ENCODE results near the gene KDELR1. TPM values are rescaled to one million over a fixed set of nuclear protein-coding genes. Genes with fewer than 3 reads are reported as not detected.

Gene KDELR1
- total RNA-seq, 1 experiment from 2014 or later: 198 TPM

DNA sequence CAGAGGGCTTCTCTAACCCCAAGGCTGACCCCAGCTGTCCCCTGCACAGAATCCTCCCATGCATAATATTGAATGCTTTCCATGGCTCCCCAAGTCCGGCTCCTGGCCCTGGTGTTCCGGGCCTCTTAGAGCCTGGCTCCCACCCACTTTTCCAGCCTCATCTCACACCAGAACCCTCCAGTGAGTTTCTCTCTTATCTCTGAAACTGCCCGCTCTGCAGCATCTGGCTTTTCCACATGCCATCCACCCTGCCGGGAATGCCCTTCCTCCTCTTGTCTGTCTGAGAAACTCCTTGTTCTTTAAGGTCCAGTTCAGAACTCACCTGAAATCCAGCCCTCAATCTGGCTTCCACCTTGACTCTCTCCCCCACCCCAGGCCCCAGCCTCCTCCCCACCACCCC is 20.4 kb downstream of the KDELR1 start:
- TF ChIP-seq, protein P1, sequence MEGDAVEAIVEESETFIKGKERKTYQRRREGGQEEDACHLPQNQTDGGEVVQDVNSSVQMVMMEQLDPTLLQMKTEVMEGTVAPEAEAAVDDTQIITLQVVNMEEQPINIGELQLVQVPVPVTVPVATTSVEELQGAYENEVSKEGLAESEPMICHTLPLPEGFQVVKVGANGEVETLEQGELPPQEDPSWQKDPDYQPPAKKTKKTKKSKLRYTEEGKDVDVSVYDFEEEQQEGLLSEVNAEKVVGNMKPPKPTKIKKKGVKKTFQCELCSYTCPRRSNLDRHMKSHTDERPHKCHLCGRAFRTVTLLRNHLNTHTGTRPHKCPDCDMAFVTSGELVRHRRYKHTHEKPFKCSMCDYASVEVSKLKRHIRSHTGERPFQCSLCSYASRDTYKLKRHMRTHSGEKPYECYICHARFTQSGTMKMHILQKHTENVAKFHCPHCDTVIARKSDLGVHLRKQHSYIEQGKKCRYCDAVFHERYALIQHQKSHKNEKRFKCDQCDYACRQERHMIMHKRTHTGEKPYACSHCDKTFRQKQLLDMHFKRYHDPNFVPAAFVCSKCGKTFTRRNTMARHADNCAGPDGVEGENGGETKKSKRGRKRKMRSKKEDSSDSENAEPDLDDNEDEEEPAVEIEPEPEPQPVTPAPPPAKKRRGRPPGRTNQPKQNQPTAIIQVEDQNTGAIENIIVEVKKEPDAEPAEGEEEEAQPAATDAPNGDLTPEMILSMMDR (conservative IDR thresholded peaks at IDR 0.05): no peak
- Mint-ChIP-seq H3K4me1 (peaks cover 5 to 16% of the 10 kb centered on the region in 2 experiments; a peak in 3 of 4 replicates), H3K27me3 (ENCODE audit: low read depth) (peaks cover 45% of the 10 kb centered on the region), H3K4me3 (no peak overlapping the region), H3K36me3 (ENCODE audit: insufficient read depth in 1 of 3, low read depth in 3 of 3) (no peaks in the 10 kb centered on the region), H3K27ac (no peak overlapping the region), H3K9me3 (no peaks in the 10 kb centered on the region)
- H3K23ac ChIP-seq (ENCODE audit: insufficient read length, low read depth, low read length): no peak overlapping the region
- H3K79me1 ChIP-seq (ENCODE audit: insufficient read depth, low read depth, low read length, poor library complexity, severe bottlenecking): no peaks in the 10 kb centered on the region
- H3K9ac ChIP-seq (ENCODE audit: extremely low read depth, insufficient read length, low read length): no peak overlapping the region
- H3K4ac ChIP-seq (ENCODE audit: low read depth, low read length): no peak overlapping the region
- H2AFZ ChIP-seq (ENCODE audit: low read length): no peak overlapping the region
- H3T11ph ChIP-seq (ENCODE audit: low read length): no peak overlapping the region
- no peak overlapping the region for H3K27ac ChIP-seq (ENCODE audit: insufficient read length, low read depth, low read length)
- no CpG with 5 or more reads among the region's 4 CpGs for WGBS (ENCODE audit: extremely low coverage, insufficient read length, low lambda C conversion rate)
- H2BK12ac ChIP-seq (ENCODE audit: insufficient read length, low read depth, low read length): no peak overlapping the region
- H3K4me2 ChIP-seq (ENCODE audit: insufficient read depth, insufficient read length, low read length): no peak overlapping the region
- H2BK5ac ChIP-seq (ENCODE audit: insufficient read length, low read length): no peak overlapping the region
- H2AK5ac ChIP-seq (ENCODE audit: insufficient read length, low read length): no peak overlapping the region
- no peak overlapping the region for H2BK120ac ChIP-seq (ENCODE audit: low read depth, low read length, poor library complexity, severe bottlenecking)
- no peak overlapping the region for H2BK15ac ChIP-seq (ENCODE audit: low read depth, low read length)
- no peaks in the 10 kb centered on the region for H3K9me3 ChIP-seq (ENCODE audit: control insufficient read depth, low read depth, low read length)
- no peaks in the 10 kb centered on the region for H3K4me1 ChIP-seq (ENCODE audit: insufficient read depth, low read length)
- H2BK20ac ChIP-seq (ENCODE audit: low read depth, low read length, poor library complexity, severe bottlenecking): no peak overlapping the region
- H3K18ac ChIP-seq (ENCODE audit: insufficient read length, low read depth, low read length): no peak overlapping the region
- H3K23me2 ChIP-seq (ENCODE audit: insufficient read length, low read depth, low read length, poor library complexity, severe bottlenecking): no peaks in the 10 kb centered on the region
- no peaks in the 10 kb centered on the region; the same call in 1 of the 2 replicates for H3K27me3 ChIP-seq (ENCODE audit: insufficient read depth, low read length)
- no peak for DNase-seq
- H4K5ac ChIP-seq (ENCODE audit: insufficient read length, low read depth, low read length): no peak overlapping the region
- H4K20me1 ChIP-seq (ENCODE audit: control insufficient read depth, insufficient read depth, insufficient read length): no peaks in the 10 kb centered on the region
- H3K79me2 ChIP-seq (ENCODE audit: insufficient read depth, low read length): 0 out of 2 replicates have a peak, but pooled peaks cover 1% of the 10 kb centered on the region
- no peak overlapping the region for H4K91ac ChIP-seq (ENCODE audit: insufficient read length, low read depth, low read length)
- no peak overlapping the region for H3K56ac ChIP-seq (ENCODE audit: insufficient read length, low read depth, low read length)
- H3K14ac ChIP-seq (ENCODE audit: insufficient read depth, low read length): no peak overlapping the region
- no peak overlapping the region for H4K8ac ChIP-seq (replicated peaks; ENCODE audit: insufficient read length, low read depth, low read length)
